Measurements from ENCODE around the gene CNST. TPM values are rescaled to one million over a fixed set of nuclear protein-coding genes. Genes with fewer than 3 reads are reported as not detected.

CNST gene
- total RNA-seq, 1 experiment from 2014 or later = 21.0 TPM

DNA sequence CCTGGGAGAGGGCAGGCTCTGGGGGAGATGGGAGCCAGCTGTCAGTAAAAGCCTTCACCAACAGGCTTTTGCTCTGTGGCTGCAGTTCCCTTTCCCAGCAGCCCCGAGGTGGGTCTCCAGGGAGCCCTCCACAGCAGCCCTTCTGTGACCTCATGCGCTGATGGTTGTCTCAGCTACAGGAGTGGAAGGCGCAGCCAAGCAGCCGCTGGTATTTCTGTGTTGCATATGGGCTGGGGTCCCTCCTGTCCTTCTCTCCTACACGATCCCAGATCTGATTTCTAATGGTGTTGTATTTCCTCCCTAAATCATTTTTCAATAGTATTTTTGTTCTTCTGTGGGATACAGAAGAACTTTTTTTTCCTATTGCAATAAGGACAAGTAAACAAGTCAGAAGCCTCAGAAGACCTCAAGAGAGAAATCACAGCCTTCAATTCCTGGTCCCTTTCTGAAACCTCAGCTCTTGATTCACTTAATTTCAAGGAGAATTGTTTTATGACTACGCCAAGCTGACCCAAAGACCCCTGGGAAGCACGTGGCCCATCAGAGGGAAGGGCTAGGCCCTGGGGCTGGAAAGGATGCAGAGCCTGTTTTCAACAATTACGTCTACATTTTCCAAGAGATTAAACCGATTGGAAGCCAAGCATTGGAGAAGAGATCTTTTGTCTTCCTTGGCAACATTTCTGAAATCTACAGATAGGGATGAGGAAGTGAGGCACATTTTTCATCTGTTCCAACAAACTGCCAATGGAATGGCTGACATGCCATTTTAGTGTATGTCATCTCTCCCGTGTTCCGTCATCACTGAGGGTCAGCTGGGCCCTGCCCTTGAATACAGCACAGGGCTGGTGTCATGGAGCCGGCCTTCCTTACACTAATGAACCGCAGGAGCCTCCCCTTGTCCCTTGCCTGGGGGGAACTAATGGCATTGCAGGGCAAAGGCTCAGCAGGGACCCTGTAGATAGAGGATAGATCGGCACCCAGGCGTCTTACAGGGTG, 115.9 kb downstream of the CNST start:
- Histone ChIP-seq H3K27me3 (replicated peaks; ENCODE audit: insufficient read depth, low read depth, low read length, poor library complexity) (no peaks in the 10 kb centered on the region), H3K9me3 (ENCODE audit: low read depth, low read length, poor library complexity, severe bottlenecking) (no peaks in the 10 kb centered on the region), H3K4me1 (ENCODE audit: insufficient read depth, low read length, poor library complexity, severe bottlenecking) (peaks cover 7% of the 10 kb centered on the region), H3K4me3 (ENCODE audit: low read depth, low read length, poor library complexity, severe bottlenecking) (no peak overlapping the region), H3K27ac (ENCODE audit: low read depth, low read length, poor library complexity, severe bottlenecking) (no peak overlapping the region), H3K36me3 (ENCODE audit: insufficient read depth, low read length, poor library complexity, severe bottlenecking) (no peaks in the 10 kb centered on the region)
- CTCF ChIA-PET = no interaction called here
- POLR2A ChIA-PET (ENCODE audit: low non-redundant PET) = no interaction called here
- no peak for DNase-seq (ENCODE audit: low spot score)
- intact Hi-C loops (cut with micrococcal nuclease; ENCODE audit: unreplicated experiment) = no loop called here
- no peak for TF ChIP-seq CTCF (conservative IDR thresholded peaks at IDR 0.05; ENCODE audit: low read depth, low read length)
- TF ChIP-seq EZH2 (IDR thresholded peaks at IDR 0.05; ENCODE audit: borderline replicate concordance, low read depth, low read length, poor library complexity, severe bottlenecking) = no peak
- BruUV-seq (replicated peaks) = no TSS peak

DNA sequence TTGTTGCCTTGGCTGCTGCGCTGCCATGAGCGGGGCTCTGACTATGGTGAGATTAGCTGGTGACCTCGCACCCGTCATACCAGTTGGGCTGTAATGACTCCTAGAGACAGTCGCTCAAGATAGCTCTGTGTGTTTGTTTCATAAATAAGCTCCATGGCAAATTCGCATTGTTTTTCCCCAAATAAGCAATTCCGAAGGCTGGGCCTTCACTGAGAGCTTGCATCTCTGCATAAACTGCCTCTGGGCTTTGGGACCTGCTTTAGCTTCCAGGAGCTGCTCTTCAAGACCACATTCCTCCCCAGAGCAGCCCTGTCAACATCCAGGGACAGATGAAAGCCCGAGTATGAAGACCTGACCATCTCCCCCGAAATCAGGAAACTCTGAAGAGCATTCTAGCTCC, 117.3 kb downstream of the CNST start:
- Histone ChIP-seq H3K27me3 (replicated peaks; ENCODE audit: insufficient read depth, low read depth, low read length, poor library complexity) (no peaks in the 10 kb centered on the region), H3K27ac (ENCODE audit: low read depth, low read length, poor library complexity, severe bottlenecking) (no peak overlapping the region), H3K4me3 (ENCODE audit: low read depth, low read length, poor library complexity, severe bottlenecking) (no peak overlapping the region), H3K4me1 (ENCODE audit: insufficient read depth, low read length, poor library complexity, severe bottlenecking) (peaks cover 7% of the 10 kb centered on the region), H3K36me3 (ENCODE audit: insufficient read depth, low read length, poor library complexity, severe bottlenecking) (no peaks in the 10 kb centered on the region), H3K9me3 (ENCODE audit: low read depth, low read length, poor library complexity, severe bottlenecking) (no peaks in the 10 kb centered on the region)
- TF ChIP-seq EZH2 (IDR thresholded peaks at IDR 0.05; ENCODE audit: borderline replicate concordance, low read depth, low read length, poor library complexity, severe bottlenecking) (no peak), CTCF (conservative IDR thresholded peaks at IDR 0.05; ENCODE audit: low read depth, low read length) (no peak)
- ChIA-PET POLR2A (ENCODE audit: low non-redundant PET) (no interaction called here), CTCF (interaction anchor here (0.5 kb wide), 1 partner anchor 33 kb away, joined by 8 read pairs; no protein-coding TSS in a partner anchor)
- DNase-seq (ENCODE audit: low spot score) = no peak
- intact Hi-C loops (cut with micrococcal nuclease; ENCODE audit: unreplicated experiment) = no loop called here
- no TSS peak for BruUV-seq (replicated peaks)

GRCh38 chr1:246687002-246687401, 120.7 kb downstream of the CNST start:
- H3K4me1 ChIP-seq (ENCODE audit: insufficient read depth, low read length, poor library complexity, severe bottlenecking) = peaks cover 2% of the 10 kb centered on the region
- no peak overlapping the region for H3K4me3 ChIP-seq (ENCODE audit: low read depth, low read length, poor library complexity, severe bottlenecking)
- no peaks in the 10 kb centered on the region for H3K36me3 ChIP-seq (ENCODE audit: insufficient read depth, low read length, poor library complexity, severe bottlenecking)
- intact Hi-C loops (cut with micrococcal nuclease; ENCODE audit: unreplicated experiment) = no loop called here
- ChIA-PET CTCF (no interaction called here), POLR2A (ENCODE audit: low non-redundant PET) (no interaction called here)
- TF ChIP-seq CTCF (conservative IDR thresholded peaks at IDR 0.05; ENCODE audit: low read depth, low read length) (no peak), EZH2 (IDR thresholded peaks at IDR 0.05; ENCODE audit: borderline replicate concordance, low read depth, low read length, poor library complexity, severe bottlenecking) (no peak)
- no peak overlapping the region for H3K27ac ChIP-seq (ENCODE audit: low read depth, low read length, poor library complexity, severe bottlenecking)
- BruUV-seq (replicated peaks) = no TSS peak
- no peaks in the 10 kb centered on the region for H3K27me3 ChIP-seq (replicated peaks; ENCODE audit: insufficient read depth, low read depth, low read length, poor library complexity)
- no peaks in the 10 kb centered on the region for H3K9me3 ChIP-seq (ENCODE audit: low read depth, low read length, poor library complexity, severe bottlenecking)
- DNase-seq (ENCODE audit: low spot score) = no peak

Measured in A673 (cell line).